ENCODE data around the gene TBC1D14. TPM values are rescaled to one million over a fixed set of nuclear protein-coding genes. Genes with fewer than 3 reads are reported as not detected.

Gene TBC1D14
- total and polyA plus RNA-seq, 2 of the 4 experiments (the other 2 are of a cell fraction) = 31.7 to 40.7 TPM

GRCh38 chr4:6915041-6916005 lies 5.7 kb downstream of the TBC1D14 start (continued):
- TF ChIP-seq MXI1 (IDR thresholded peaks at IDR 0.05; ENCODE audit: borderline replicate concordance, low read depth, low read length) = no peak

GRCh38 chr4:6916069-6916586 lies 6.5 kb downstream of the TBC1D14 start:
- Histone ChIP-seq H4K20me1 (ENCODE audit: insufficient read depth, low read length) (peaks cover 30% of the 10 kb centered on the region), H2BK120ac (ENCODE audit: low read depth, low read length) (no peak overlapping the region), H3K4me2 (ENCODE audit: low read depth, low read length) (no peak overlapping the region), H4K5ac (ENCODE audit: low read depth, low read length) (no peak overlapping the region), H3K4me3 (ENCODE audit: insufficient read depth, low read depth, low read length) (no peak overlapping the region), H2BK5ac (ENCODE audit: low read depth, low read length, poor library complexity, severe bottlenecking) (no peak overlapping the region), H3K9me3 (ENCODE audit: control insufficient read depth, insufficient read depth, low read length) (no peaks in the 10 kb centered on the region), H3K4ac (ENCODE audit: low read depth, low read length) (no peak overlapping the region), H3K4me1 (ENCODE audit: control insufficient read depth, insufficient read depth, low read length) (peaks cover 9% of the 10 kb centered on the region; the same call in 1 of the 2 replicates), H3K9me1 (ENCODE audit: insufficient read depth, low read length) (peaks cover 8% of the 10 kb centered on the region; the same call in 1 of the 2 replicates), H3K27ac (ENCODE audit: insufficient read depth, low read length) (no peak overlapping the region), H2BK15ac (ENCODE audit: low read depth, low read length) (no peak overlapping the region), H3K9ac (ENCODE audit: low read depth, low read length) (no peak overlapping the region), H3K18ac (ENCODE audit: low read depth, low read length) (no peak overlapping the region), H3K56ac (ENCODE audit: extremely low read depth, insufficient read depth, low read length) (no peak overlapping the region), H3K14ac (replicated peaks; ENCODE audit: low read depth, low read length) (no peak overlapping the region), H2AFZ (replicated peaks; ENCODE audit: low read length, poor library complexity) (no peak overlapping the region), H4K91ac (ENCODE audit: insufficient read depth, low read depth, low read length) (no peak overlapping the region), H3K27me3 (ENCODE audit: control insufficient read depth, insufficient read depth, low read length) (no peaks in the 10 kb centered on the region), H2AK9ac (replicated peaks; ENCODE audit: low read depth, low read length, poor library complexity) (no peak overlapping the region), H3K79me1 (ENCODE audit: low read depth in 1 of 2, low read length in 2 of 2) (peaks cover 37 to 47% of the 10 kb centered on the region in 2 experiments), H2AK5ac (ENCODE audit: low read depth, low read length) (no peak overlapping the region), H3K23ac (ENCODE audit: low read depth, low read length) (no peak overlapping the region), H4K8ac (ENCODE audit: low read depth in 2 of 2, low read length in 2 of 2) (no peak overlapping the region), H3K36me3 (ENCODE audit: control insufficient read depth, insufficient read depth, low read length) (no peaks in the 10 kb centered on the region), H2BK20ac (ENCODE audit: low read depth, low read length) (no peak overlapping the region)
- POLR2A ChIA-PET (ENCODE audit: unreplicated experiment) = no interaction called here
- dilution Hi-C loops (cut with HindIII; ENCODE audit: low sequenced_read_pairs, unreplicated experiment) = no loop called here
- in situ Hi-C loops (cut with MboI; ENCODE audit: low sequenced_read_pairs) = no loop called here
- TF ChIP-seq CEBPB (IDR thresholded peaks at IDR 0.05; ENCODE audit: low read depth, low read length) = no peak
- TF ChIP-seq MAFK (IDR thresholded peaks at IDR 0.05; ENCODE audit: low read depth, low read length) = no peak
- no peak for TF ChIP-seq BHLHE40 (IDR thresholded peaks at IDR 0.05; ENCODE audit: low read depth, low read length)
- no peak for TF ChIP-seq MAZ (IDR thresholded peaks at IDR 0.05; ENCODE audit: borderline replicate concordance, low read depth, low read length)
- TF ChIP-seq POLR2A (IDR thresholded peaks at IDR 0.05; ENCODE audit: low read depth, low read length) = no peak
- intact Hi-C loops (cut with micrococcal nuclease) = no loop called here
- BruUV-seq (replicated peaks) = no TSS peak
- WGBS, 2 experiments (ENCODE audit: extremely low coverage in 2 of 2, insufficient read length in 1 of 2) = 93% methylated on average over 8 of the region's 12 CpGs; no CpG with 5 or more reads in 1 of the 2 experiments
- CTCF ChIA-PET = no interaction called here
- ATAC-seq (ENCODE audit: low read depth) (no peak), DNase-seq (no peak)
